Mucosa of descending colon (tissue), 3 donors: ENCODE data around the gene ANTXR1. TPM values are rescaled to one million over a fixed set of nuclear protein-coding genes. Genes with fewer than 3 reads are reported as not detected.

Experiments
- ATAC-seq: fragments of 200-7000 bp; cut with Tn5 transposase; one replicate; pipeline ENCODE4 v1.9.1; 2020; ENCODE audit warnings: mild to moderate bottlenecking, moderate library complexity
- DNase-seq, 3 donors: peaks; one replicate each; pipeline ENCODE4 v3.0.0-alpha.2; 2020
- H3K36me3 ChIP-seq: fragments of 200-600 bp; one replicate; pipeline ENCODE4 v1.8.0; 2021; ENCODE audit warnings: low read depth, mild to moderate bottlenecking
- H3K4me1 ChIP-seq: fragments of 200-600 bp; one replicate; pipeline ENCODE4 v1.8.0; 2021; ENCODE audit warnings: low read depth, mild to moderate bottlenecking
- H3K4me3 ChIP-seq: fragments of 200-600 bp; one replicate; pipeline ENCODE4 v1.8.0; 2021; ENCODE audit warnings: mild to moderate bottlenecking
- H3K9me3 ChIP-seq: fragments of 200-600 bp; one replicate; pipeline ENCODE4 v1.8.0; 2021; ENCODE audit warnings: mild to moderate bottlenecking
- CTCF ChIP-seq: fragments of 200-600 bp; IDR thresholded peaks from one replicate; pipeline ENCODE4 v1.8.0; 2022; ENCODE audit warnings: antibody characterized with exemption, mild to moderate bottlenecking
- intact Hi-C, 2 donors: fragments of 100-400 bp; cut with DNase I in 1 of 2; cut with micrococcal nuclease in 1 of 2; formaldehyde crosslinking; loops; one replicate each; pipeline versions ENCODE4 v1.11.0 to v1.11.1; 2022; cut with DNase I, micrococcal nuclease
- total RNA-seq, 3 donors: library from RNA; stranded (reverse); fragmentation: NEBNext Ultra II Directional in 2 of 3; extraction: Animal tissue kit (Norgen Biotek cat#: 25700) in 2 of 3; gene quantifications; one replicate each; pipeline versions ENCODE4 v1.2.1 to v1.2.4, GENCODE V29; 2021 to 2023
- donor health status: DM: no; HTN: no; CAD: no; lungs with moderate emphysema.
- donor health status: DM: no; HTN: no; CAD: no.
- donor health status: DM: no; HTN: yes; CAD: no.

Gene ANTXR1
- total RNA-seq, 3 donors from 2014 or later: 10.7 to 77.7 (median 18.6) TPM

GRCh38 chr2:69188182-69188900 is 175.4 kb downstream of the ANTXR1 start:
- Histone ChIP-seq H3K36me3 (no peaks in the 10 kb centered on the region), H3K9me3 (no peaks in the 10 kb centered on the region), H3K4me3 (no peak overlapping the region), H3K4me1 (peaks cover 2% of the 10 kb centered on the region)
- intact Hi-C loops: no loop called here
- TF ChIP-seq CTCF: no peak
- DNase-seq: peak in 1 of 3 donors; percentile 41
- no peak for ATAC-seq

GRCh38 chr2:69190743-69191404 is 177.9 kb downstream of the ANTXR1 start:
- Histone ChIP-seq H3K4me1 (peaks cover 2% of the 10 kb centered on the region), H3K4me3 (no peak overlapping the region), H3K9me3 (no peaks in the 10 kb centered on the region), H3K36me3 (no peaks in the 10 kb centered on the region)
- DNase-seq: no peak
- TF ChIP-seq CTCF: no peak
- intact Hi-C loops: no loop called here
- ATAC-seq: no peak

- TF ChIP-seq CTCF: no peak
- Histone ChIP-seq H3K4me1 (peaks cover 2% of the 10 kb centered on the region), H3K36me3 (no peaks in the 10 kb centered on the region), H3K4me3 (no peak overlapping the region), H3K9me3 (no peaks in the 10 kb centered on the region)
- no peak for DNase-seq
- no peak for ATAC-seq
- intact Hi-C loops: no loop called here
These were observed 178.7 kb downstream of the ANTXR1 start for GRCh38 chr2:69191634-69192033.

- no peak overlapping the region for H3K4me3 ChIP-seq
- intact Hi-C loops: no loop called here
- ATAC-seq (peak; percentile 84), DNase-seq (peak in 2 of 3 donors; percentile 52 to 72)
- no peaks in the 10 kb centered on the region for H3K9me3 ChIP-seq
- H3K4me1 ChIP-seq: peaks cover 2% of the 10 kb centered on the region
- no peaks in the 10 kb centered on the region for H3K36me3 ChIP-seq
- no peak for TF ChIP-seq CTCF
These were observed 179.4 kb downstream of the ANTXR1 start for GRCh38 chr2:69192176-69192945.

GRCh38 chr2:69195706-69196105 is 182.7 kb downstream of the ANTXR1 start:
- no peak for TF ChIP-seq CTCF
- Histone ChIP-seq H3K36me3 (no peaks in the 10 kb centered on the region), H3K4me3 (no peak overlapping the region), H3K9me3 (no peaks in the 10 kb centered on the region), H3K4me1 (peaks cover 2% of the 10 kb centered on the region)
- intact Hi-C loops: no loop called here
- ATAC-seq (no peak), DNase-seq (no peak)
